ENCODE results near the gene MON2.

DNA sequence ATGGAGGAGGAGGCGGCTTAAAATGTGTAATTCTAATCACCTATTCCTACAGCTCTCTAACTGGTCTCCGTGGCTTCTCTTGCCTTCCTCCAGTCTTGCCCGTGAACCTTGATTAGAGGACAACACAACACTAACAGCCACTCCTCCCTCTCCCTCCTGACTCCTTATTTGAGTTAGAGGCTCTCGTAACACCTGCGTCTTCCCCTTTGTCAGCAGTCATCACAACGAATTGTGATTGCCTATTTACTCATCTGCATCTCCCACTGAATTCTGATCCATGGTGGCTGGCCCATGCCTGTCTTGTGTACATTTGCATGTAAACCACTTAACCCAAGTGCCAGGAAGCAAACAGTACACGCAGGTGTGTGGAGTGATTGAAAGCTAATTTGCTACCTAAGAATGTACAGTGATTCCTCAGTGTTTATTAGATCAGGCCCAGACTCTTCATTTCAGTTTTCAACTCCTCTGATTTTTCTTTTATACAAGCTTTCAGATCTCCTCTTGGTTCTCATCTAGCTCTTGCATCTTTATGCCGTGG lies 154.5 kb downstream of the MON2 start:
- TF ChIP-seq POLR2A (IDR thresholded peaks at IDR 0.05): no peak
- no peak for TF ChIP-seq CTCF (IDR thresholded peaks at IDR 0.05)
- TF ChIP-seq EP300 (IDR thresholded peaks at IDR 0.05): no peak
